GM10266 (cell line): ENCODE results near the gene SRRM4.
"Not testable (repeated sequence)": the region's sequence is repeated elsewhere in the genome, so short reads cannot be mapped to it uniquely, and the experiment has no call there.

ENCODE experiments used
- DNase-seq: peaks from one replicate; pipeline ENCODE4 v3.0.0; 2012; ENCODE audit errors: extremely low spot score
- CTCF ChIP-seq: IDR thresholded peaks from 2 replicates; pipeline ENCODE4 v1.5.1; 2012; ENCODE audit warnings: mild to moderate bottlenecking, low read depth; ENCODE audit not compliant: control insufficient read depth, insufficient read depth; ENCODE audit errors: missing control alignments

The SRRM4 gene

GRCh38 chr12:119020406-119021360 is 39.3 kb downstream of the SRRM4 start:
- DNase-seq = no peak
- TF ChIP-seq CTCF = peak; percentile 37

GRCh38 chr12:119024356-119024755 is 43.0 kb downstream of the SRRM4 start:
- no peak for DNase-seq
- TF ChIP-seq CTCF = no peak

- no peak for DNase-seq
These were observed 44.4 kb downstream of the SRRM4 start for GRCh38 chr12:119025786-119026185.

GRCh38 chr12:119033332-119033731 is 52.0 kb downstream of the SRRM4 start:
- DNase-seq = not testable (repeated sequence)

More at GRCh38 chr12:119025786-119026185, 44.4 kb downstream of the SRRM4 start:
- no peak for TF ChIP-seq CTCF

GRCh38 chr12:119036878-119037825 is 55.8 kb downstream of the SRRM4 start:
- peak; percentile 43 for DNase-seq
- peak; percentile 51 for TF ChIP-seq CTCF

GRCh38 chr12:119044094-119044493 is 62.8 kb downstream of the SRRM4 start:
- no peak for TF ChIP-seq CTCF
- DNase-seq = no peak

GRCh38 chr12:119047641-119048040 is 66.3 kb downstream of the SRRM4 start:
- TF ChIP-seq CTCF = no peak
- DNase-seq = no peak
